ENCODE data around the gene BMP2K.

The BMP2K gene
- total RNA-seq, result 49.6 to 70.7 reads per million in 2 donors

DNA sequence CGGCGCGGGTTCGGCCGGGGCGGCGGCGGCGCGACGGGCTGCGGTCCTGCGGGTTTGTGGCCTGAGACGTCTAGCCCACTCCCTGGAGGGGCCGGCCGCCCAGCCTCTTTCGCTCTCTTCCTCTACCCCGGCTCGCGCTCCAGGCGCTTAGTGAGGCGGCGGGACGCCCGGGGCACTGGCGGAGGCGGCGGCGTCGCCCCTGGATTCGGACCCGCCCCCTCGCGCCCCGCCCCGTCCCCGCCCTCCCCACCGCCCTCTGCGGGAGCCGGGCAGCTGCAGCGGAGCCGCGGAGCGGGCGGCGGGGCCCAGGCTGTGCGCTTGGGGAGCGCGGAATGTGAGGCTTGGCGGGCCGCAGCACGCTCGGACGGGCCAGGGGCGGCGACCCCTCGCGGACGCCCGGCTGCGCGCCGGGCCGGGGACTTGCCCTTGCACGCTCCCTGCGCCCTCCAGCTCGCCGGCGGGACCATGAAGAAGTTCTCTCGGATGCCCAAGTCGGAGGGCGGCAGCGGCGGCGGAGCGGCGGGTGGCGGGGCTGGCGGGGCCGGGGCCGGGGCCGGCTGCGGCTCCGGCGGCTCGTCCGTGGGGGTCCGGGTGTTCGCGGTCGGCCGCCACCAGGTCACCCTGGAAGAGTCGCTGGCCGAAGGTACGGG lies at the start of gene BMP2K:
BMP2K (plus strand) TSS at position 272 of the 650 bp plus-strand sequence; CDS start at position 466, 194 bp downstream.
- peak; percentile 75 for DNase-seq

DNA sequence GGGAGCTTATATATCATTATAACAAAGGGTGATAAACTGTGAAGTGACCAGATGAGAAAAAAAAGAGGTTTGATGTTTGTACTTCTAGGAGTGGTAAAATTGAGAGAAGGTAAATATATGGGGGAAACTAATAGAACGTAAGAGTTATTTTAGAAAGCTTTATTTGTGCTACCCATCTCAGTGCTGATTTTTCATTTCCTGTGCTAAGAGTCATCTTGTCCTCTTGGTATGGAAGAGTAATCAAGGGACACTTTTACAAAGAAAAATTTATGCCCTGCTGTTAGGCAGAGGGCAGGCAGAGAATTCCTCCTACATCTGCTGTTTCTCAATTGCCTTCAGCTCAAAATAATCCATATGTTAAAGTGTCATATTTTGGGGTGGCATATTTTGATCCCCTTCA lies 49.6 kb upstream of the BMP2K start:
- DNase-seq, result no peak

DNA sequence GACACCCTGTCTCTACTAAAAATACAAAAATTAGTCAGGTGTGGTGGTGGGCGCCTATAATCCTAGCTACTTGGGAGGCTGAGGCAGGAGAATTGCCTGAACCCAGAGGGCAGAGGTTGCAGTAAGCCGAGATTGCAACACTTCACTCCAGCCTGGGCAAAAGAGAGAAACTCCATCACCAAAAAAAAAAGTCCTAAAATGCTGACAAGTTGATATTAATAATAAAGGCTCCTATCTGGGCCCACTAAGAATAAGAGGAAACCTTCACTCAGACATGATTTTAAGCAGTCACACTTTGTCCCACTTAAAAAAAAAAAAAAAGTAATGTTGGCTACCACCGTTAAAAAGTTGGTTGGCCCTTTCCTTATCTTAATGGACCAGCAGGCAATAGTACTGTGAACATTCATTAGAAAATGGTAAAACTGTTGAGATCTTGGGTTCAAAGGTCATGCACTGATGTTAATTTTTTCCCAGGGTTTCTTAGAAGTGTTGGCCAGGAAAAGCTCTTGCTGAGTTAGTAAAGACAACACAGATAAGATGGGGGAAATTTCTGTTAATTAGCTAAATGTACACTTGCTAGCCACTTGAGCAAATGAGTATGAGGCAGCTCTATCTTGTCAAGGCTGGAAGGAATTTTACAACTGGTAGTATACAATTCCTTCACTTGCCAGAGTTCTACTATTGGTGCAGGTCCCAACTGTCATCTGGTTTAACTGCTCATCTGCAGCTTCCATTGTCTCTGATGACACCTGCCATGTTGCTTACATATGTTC lies 43.6 kb upstream of the BMP2K start:
- no peak for DNase-seq

DNA sequence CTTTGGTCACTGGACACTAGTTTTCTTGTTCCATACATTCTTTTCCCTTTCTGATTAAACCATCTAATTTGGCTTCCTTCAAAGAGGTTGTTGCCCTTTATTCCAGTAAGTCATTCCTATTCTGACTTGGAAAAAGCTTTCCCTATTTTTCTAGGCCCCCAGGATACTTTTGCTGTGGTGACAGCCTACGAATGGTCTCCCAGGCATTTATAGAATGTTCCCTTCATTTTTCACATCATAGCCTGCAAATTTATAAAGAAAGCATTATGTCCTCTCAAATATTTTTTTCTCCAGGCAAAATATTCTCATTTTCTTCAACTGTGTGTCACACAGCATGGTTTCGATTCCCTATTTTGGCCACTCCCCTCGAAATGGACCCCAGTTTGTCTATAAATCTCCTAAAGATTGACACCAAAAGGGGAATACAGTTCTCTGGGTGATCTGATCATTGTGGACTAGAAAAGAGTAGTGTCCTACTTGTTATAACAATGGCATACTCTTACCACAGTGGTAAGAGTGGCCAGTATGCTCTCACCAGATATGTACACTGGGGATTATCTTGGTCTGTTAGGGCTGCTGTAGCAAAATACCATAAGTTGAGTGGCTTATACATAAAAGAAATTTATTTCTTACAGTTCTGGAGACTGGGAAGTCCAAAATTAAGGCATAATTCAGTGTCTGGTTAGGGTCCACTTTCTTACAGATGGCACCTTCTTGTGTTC lies 41.5 kb upstream of the BMP2K start:
- DNase-seq, result no peak

DNA sequence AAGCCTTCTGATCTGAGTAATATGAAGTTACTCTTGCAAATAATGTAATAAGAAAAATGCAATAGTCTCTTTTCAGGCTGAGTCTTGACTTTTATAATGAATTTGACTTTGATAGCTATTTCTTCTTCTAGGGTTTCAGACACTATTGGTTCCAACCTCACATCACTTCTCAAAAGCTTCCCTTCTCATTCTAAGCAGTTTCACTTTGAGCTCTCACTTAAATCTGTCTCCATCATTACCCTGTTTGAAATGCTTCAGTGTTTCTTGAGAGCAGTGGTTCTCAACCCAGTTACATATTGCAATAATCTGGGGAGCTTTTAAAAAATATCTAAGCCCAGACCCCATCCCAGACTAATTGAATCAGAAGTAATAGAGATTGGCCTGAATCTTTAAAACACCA lies 40.5 kb upstream of the BMP2K start:
- no peak for DNase-seq

DNA sequence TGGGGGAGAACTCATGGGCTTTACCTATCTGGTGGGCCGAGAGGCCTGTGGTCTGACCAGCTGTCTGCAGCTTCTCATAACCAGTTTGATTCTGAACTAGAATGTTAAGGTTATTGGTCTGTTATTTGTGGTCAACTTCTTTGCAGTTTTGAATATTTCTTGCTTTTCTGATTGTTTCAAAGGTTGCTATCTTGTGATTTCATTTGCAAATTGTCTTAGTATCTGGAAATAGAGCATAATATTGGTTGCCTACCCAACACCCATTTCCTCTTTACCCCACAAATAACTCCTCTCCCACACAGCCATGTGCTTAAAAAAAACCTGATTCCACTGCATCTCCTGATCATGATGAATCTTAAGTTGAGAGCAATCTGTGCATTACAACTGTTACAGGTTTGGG lies 39.1 kb upstream of the BMP2K start:
- no peak for DNase-seq

DNA sequence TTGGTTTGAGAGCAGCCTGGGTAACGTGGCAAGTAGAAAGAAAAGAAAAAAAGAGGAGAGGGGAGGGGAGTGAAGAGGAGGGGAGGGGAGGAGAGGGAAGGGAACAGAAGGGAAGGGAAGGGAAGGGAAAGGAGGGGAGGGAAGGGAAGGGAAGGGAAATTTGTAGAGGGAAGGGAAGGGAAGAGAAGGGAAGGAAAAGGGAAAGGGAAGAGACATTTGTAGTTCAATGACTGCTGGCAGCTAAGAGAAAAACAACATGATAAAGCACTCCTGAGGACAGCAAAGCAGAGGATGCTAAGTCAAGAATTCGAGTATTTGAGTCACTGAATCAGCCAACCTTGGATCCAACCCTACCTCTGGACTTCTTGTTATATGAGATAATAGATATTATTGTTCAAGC lies 38.2 kb upstream of the BMP2K start:
- DNase-seq, result no peak

DNA sequence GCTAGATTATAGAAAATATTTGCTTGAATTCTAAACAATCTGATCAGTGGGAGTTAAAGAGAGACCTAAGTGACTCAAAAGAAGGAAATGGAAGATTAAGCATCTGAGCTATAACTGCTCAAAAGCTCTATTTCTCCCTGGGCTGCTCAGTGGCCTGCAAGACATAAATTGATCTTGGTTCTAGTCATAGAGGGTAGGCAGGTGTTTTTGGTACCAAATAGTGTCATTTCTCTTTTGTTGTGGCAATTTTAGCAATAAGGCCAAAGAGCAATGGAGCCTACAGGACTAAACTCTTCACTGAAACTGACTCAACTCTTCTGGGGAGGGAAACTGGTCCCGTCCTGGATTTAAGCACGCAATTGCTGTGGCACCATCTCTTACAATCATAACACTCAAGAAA lies 33.9 kb upstream of the BMP2K start:
- DNase-seq, result no peak

DNA sequence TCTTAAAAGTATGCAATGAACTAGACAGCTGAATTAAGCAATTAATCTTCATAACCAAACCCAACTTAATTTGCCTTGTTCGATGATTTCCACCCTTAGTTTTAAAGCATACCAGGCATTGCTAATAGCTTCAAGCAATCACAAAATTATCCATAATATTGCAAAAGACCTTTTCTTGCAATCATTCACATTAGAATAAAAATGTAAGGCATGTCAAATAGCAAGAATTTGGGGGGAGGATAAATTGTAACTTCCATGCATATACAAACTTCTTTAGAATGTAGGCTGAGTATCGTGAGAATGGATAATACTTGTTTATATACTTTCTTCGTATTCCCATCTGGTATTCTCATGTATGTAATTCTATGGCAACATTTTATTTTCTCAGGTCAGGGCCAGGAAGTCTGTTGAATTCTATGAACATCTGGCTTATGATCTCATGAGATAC lies 28.7 kb upstream of the BMP2K start:
- no peak for DNase-seq

DNA sequence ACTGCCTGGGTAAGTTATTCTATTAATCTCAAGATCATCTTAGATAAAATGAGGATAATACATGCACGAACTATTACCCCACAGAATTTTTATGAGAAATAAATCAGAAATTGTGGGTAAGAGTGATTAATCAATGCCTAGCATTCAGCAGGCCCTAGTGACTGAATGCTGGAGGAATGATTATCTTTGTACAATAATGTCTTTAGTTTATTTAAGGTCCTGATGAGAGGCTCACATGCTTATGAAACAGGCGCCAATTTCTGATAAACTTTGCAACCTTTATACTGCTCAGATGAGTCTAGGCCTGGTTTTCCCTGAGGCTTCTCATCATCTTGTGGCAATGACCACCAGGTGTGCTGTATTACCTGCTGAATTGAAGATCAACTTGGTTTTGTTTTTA lies 27.8 kb upstream of the BMP2K start:
- DNase-seq, result no peak

DNA sequence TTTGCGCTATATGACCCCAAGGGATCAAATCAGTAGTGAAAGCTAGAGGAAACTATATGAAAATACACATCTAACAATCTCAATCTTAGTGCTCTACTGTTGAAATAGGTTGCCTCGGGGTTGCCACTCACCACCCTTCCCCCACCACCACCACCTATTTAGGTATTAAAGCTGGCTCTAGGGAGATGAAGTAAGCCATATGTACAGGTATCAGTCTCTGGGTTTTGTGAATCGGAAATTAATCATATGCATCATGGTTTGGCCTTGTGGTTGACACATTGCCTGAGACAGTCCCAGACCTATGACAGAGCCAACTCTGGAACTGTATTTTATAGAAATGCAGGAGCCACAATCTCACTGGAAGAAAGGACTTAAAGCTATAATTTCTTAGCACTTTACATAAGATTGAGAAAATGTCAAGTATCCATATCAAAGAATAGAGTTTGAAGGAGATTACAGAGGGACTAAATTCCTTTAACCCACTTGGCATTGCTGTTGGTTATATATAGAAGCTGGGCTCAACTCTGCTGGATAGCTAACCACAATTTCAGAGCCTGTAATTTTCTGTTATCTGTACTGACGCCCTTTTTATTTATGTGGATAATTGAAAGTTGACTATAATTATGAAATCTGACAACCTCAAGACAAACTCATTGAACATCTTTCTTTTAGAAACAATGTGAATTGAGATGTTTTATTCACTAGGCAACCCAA lies 26.7 kb upstream of the BMP2K start:
- DNase-seq, result no peak

DNA sequence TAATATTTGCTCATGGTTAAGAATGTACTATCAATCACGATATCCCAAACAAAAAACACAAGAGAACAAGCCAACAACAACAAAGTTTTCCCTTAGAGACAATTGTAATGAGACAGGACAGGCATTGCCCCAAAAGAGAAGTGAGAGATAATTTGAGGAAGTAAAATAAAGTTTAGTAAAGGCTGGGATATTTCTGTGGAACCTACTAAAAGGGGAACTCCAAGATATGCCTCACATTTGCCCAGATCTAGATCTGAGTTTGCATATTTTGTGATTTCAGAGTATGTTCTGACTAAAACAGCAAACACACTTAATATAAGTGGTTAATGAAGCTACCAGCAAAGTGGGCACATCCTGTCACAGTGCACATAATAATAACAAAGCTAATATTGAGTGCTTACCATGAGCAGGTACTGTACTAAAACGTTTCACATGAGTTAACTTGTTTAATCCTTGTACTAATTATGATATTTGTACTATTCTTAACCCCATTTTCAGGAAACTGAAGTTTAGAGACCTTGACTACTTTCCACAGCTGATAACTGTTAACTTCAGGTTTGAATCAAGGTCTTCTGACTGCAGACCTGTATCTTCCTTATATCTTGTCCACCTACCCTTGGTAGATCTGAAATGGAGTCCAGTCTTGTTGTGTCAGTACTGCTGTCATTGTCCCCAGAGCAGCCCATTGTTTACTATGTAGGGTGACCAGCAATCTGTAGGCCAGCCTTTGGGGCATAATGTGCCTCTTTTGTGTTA lies 26.0 kb upstream of the BMP2K start:
- DNase-seq, result no peak

DNA sequence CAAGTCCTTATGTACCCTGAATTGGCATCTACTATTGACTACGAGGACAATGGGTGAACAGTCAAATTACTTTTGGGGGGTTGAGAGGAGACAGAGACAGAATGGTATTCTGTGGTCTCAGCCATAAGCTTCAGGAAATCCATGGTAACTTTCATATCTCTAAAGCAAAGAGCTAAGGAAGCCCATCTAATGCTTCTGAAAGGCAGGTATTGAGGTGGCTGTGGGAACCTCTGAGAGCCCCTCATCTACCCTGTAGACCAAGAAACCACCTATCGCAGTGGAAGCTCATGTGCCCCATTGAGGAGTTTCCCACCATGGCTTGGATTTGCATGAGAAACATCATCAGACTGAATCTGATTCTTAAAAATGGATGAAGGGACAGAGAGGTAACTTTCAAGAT lies 23.1 kb upstream of the BMP2K start:
- DNase-seq, result no peak

DNA sequence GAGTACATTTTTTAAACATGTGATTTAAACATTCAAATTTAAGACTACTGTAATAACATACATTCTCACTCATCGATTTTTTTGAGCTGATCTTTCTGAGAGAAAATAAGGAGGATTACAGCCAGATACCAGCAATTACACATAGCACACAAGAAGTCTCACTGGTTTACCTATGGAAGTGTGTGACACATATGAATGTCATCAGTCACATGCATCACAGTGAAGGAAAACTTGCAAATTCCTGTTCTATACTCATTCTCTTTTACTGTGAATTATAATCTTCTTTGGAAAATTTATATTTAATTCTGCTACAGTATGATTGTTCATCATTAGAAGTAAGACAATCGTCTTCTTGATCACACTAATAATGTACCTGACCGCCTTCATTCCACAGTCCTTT lies 21.3 kb upstream of the BMP2K start:
- DNase-seq, result no peak

DNA sequence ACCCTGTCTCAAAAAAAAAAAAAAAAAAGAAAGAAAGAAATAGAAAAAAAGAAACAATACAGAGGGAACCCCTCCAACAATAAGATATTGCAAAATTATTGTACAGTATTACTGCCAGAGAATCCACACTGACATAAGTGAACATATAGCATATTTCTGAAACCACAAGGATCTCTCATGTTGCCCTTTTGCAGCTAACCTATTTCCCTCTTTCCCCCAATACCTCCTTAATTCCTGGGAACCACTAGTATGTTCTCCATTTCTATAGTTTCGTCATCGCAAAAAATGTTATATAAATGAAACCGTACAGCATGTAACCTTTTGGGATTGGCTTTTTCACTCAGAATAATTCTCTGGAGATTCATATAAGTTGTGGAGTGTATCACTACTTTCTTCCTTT lies 20.0 kb upstream of the BMP2K start:
- no peak for DNase-seq

DNA sequence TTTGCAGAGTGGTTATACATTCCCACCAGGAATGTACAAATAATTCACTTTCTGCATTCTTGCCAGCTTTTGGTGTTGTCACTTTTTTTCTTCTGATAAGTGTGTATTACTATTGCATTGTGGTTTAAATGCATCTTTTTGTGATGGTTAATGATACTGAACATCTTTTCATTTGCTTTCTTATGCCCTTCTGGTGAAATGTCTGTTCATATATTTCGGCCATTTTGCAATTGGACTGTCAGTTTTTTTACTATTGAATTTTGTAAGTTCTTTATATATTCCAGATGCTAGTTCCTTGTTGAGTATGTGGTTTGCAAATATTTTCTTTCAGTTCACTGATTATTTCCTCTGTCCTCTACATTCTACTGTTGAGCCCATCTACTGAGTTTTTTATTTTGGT lies 19.4 kb upstream of the BMP2K start:
- DNase-seq, result no peak

DNA sequence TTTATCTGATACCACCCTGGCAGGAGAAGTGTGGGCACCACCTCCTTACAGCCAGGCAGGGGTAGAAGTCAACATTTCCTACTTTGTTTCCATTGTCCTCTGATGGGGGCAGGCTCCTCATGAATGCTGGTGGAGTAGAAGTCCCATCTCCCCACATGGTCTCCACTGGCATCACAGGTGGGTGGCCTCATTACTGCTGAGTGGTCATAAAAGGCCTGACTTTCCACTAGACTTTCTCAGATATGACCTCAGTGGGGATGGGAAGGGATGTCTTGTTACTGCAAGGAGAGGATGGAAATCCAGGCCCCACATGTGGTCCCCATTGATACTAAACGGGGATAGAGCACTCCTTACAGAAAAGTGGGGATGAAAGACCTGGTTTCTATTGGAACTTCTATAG lies 18.6 kb upstream of the BMP2K start:
- no peak for DNase-seq

DNA sequence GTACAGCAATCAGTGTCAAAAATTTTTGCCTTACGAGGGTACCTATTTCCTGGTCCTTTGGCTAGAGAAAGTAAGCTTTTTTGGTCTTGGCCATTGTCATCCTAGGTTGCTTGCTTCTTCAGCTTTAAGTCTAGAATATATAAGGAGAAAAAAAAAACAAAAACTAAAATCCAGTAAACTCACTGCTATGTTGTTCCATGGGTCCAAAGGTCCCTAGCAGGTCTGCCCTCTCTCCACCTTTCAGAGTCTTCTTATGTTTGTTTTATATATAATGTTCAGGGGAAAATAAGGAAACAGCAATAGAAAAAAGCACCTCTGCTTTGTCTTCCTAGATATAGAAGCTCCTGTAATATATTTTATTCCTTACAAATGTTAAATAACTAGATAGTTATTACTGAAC lies 18.1 kb upstream of the BMP2K start:
- DNase-seq, result no peak

DNA sequence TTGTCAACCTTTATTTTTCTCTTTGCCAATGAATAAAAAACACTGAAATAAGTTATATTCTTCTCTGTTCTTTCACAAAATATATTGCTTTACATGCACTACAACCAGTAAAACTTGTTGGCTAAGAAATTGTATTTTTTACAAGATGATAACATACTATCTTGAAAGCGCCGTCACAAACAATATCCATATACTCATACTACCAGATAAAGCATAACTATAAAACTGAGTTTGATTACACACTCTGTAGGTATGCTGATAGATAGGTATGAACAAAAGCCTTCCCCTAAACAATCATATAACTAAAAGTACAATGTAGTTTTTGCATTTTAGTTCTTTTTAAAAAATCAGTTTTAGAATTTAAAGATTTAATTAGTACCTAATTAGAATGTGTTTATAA lies 13.6 kb upstream of the BMP2K start:
- no peak for DNase-seq

DNA sequence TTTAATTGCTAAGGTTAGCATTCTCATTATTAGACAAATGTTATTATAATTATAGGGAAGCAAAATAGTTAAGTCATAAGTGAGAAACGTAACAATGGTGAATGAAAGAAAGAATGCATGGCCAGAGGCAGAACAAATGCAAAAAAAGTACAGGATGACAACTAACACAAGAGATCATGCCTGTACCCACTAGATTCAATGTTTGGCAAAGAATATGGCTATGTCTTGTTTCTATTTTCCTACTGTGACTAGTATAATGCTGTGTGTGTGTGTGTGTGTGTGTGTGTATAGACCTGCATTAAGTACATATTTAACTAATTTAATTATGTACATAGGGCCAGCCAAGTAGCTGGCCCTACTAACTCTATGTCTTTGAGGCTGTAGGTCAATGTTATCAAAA lies 12.9 kb upstream of the BMP2K start:
- no peak for DNase-seq

DNA sequence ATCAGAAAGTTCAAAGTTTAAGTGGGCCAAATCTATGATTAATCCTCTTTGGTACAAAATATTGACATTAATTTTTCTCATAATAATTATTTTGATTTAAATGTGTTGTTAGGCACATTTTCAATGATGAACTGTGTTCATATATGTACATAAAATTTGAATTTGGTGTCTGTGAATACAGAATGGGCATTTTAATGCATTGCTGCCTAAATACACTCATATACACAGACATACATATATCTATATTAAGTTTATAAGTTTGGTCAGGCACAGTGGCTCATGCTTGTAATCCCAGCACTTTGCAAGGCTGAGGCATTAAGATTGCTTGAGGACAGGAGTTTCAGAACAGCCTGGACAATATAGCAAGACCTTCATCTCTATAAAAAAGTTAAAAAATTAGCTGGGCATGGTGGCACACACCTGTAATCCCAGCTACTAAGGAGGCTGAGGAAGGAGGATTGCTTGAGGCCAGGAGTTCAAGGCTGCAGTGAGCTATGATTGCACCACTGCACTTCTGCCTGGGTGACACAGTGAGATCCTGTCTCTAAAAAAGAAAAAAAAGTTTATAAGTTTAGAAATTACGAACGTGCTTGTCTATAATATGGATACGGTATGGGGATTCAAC lies 12.3 kb upstream of the BMP2K start:
- no peak for DNase-seq

DNA sequence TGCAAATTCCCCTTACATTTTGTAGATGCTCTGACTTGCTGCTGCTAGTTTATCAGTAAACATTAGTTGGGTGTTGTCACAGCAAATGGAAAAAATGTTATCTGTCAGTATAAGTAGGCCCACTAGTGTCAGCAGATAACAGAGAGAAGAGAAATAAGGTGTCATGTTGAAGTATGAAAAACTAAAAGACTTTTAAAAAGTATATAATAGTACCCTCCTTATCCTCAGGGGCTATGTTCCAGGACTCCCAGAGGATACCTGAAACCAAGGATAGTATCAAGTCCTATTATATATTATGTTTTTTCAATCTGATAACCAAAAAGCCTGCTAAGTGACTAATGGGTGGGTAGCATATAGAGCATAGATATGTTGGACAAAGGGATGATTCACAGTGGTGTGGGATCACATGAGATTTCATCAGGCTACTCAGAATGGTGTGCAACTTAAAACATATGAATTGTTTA lies 11.6 kb upstream of the BMP2K start:
- DNase-seq, result no peak

All from activated gamma-delta T cell (primary cell).